MM.1S (cell line): ENCODE data around the gene TNFRSF25.

Experiments
- DNase-seq: peaks from one replicate; pipeline ENCODE4 v3.0.0-alpha.2; 2015
- H2AFZ ChIP-seq: fragments of 300-600 bp; sonication (generic); 2 replicates; pipeline ENCODE4 v1.6.0; 2016; ENCODE audit warnings: antibody characterized with exemption, low read length
- H3F3A ChIP-seq: fragments of 300-600 bp; sonication (generic); 2 replicates; pipeline ENCODE4 v1.6.1; 2016; ENCODE audit warnings: mild to moderate bottlenecking, antibody characterized with exemption, low read length, moderate library complexity, mixed read lengths; ENCODE audit not compliant: insufficient read depth
- H3K27ac ChIP-seq: fragments of 300-600 bp; sonication (generic); 2 replicates; pipeline ENCODE4 v1.5.1; 2016; ENCODE audit warnings: mild to moderate bottlenecking, low read length
- H3K27me3 ChIP-seq: fragments of 300-600 bp; sonication (generic); replicated peaks from 2 replicates; pipeline ENCODE4 v1.6.0; 2016; ENCODE audit warnings: low read length; ENCODE audit not compliant: insufficient read depth
- H3K36me3 ChIP-seq: fragments of 300-600 bp; sonication (generic); replicated peaks from 2 replicates; pipeline ENCODE4 v1.6.1; 2016; ENCODE audit warnings: mild to moderate bottlenecking, low read length, mixed read lengths; ENCODE audit not compliant: insufficient read depth
- H3K4me1 ChIP-seq: fragments of 300-600 bp; sonication (generic); 2 replicates; pipeline ENCODE4 v1.6.1; 2016; ENCODE audit warnings: low read length, mixed read lengths
- H3K4me2 ChIP-seq: fragments of 300-600 bp; sonication (generic); 2 replicates; pipeline ENCODE4 v1.6.0; 2016; ENCODE audit warnings: low read depth, low read length
- H3K4me3 ChIP-seq: fragments of 300-600 bp; sonication (generic); 2 replicates; pipeline ENCODE4 v1.5.1; 2016; ENCODE audit warnings: low read length, mixed read lengths
- H3K79me2 ChIP-seq: fragments of 300-600 bp; sonication (generic); 2 replicates; pipeline ENCODE4 v1.6.1; 2016; ENCODE audit warnings: mixed run types, low read length, mixed read lengths
- H3K9ac ChIP-seq: fragments of 300-600 bp; sonication (generic); 2 replicates; pipeline ENCODE4 v1.6.1; 2016; ENCODE audit warnings: low read length, mixed read lengths
- H3K9me2 ChIP-seq: fragments of 300-600 bp; sonication (generic); replicated peaks from 2 replicates; pipeline ENCODE4 v1.6.1; 2016; ENCODE audit warnings: mild to moderate bottlenecking, low read length, mixed read lengths; ENCODE audit not compliant: insufficient read depth
- H3K9me3 ChIP-seq: fragments of 300-600 bp; sonication (generic); replicated peaks from 2 replicates; pipeline ENCODE4 v1.6.1; 2016; ENCODE audit warnings: mild to moderate bottlenecking, low read length, mixed read lengths; ENCODE audit not compliant: insufficient read depth
- H4K20me1 ChIP-seq: fragments of 300-600 bp; sonication (generic); 2 replicates; pipeline ENCODE4 v1.6.1; 2016; ENCODE audit warnings: mild to moderate bottlenecking, low read length, moderate library complexity, mixed read lengths; ENCODE audit not compliant: insufficient read depth
- EZH2 ChIP-seq: fragments of 300-600 bp; sonication (generic); optimal IDR thresholded peaks from 2 replicates; pipeline ENCODE3; 2017; ENCODE audit warnings: low read depth, mild to moderate bottlenecking, antibody characterized with exemption, low read length, mixed read lengths
- EZH2phosphoT487 ChIP-seq: fragments of 300-600 bp; sonication (generic); IDR thresholded peaks from 2 replicates; pipeline ENCODE4 v1.6.1; 2018; ENCODE audit warnings: antibody characterized with exemption, low read length
- TF ChIP-seq, protein P1 (sequence below): fragments of 300-600 bp; sonication (generic); IDR thresholded peaks from 2 replicates; pipeline ENCODE4 v1.5.1; 2016; ENCODE audit warnings: antibody characterized with exemption, low read length, mixed read lengths

TNFRSF25 gene

GRCh38 chr1:6475381-6476133 lies 9.6 kb upstream of the TNFRSF25 start:
- peak; percentile 65 for DNase-seq
- H4K20me1 ChIP-seq, result no peaks in the 10 kb centered on the region
- H2AFZ ChIP-seq, result 0 out of 2 replicates have a peak overlapping the region, but pooled peaks have one; percentile 9
- no peak overlapping the region for H3K9ac ChIP-seq
- H3K27ac ChIP-seq, result no peak overlapping the region
- peak overlapping the region; percentile 47; the same call in 1 of the 2 replicates for H3K4me2 ChIP-seq
- H3K9me3 ChIP-seq, result no peaks in the 10 kb centered on the region
- H3K36me3 ChIP-seq, result no peaks in the 10 kb centered on the region
- H3K4me3 ChIP-seq, result no peak overlapping the region
- peaks cover 50% of the 10 kb centered on the region for H3K27me3 ChIP-seq
- TF ChIP-seq, protein P1, sequence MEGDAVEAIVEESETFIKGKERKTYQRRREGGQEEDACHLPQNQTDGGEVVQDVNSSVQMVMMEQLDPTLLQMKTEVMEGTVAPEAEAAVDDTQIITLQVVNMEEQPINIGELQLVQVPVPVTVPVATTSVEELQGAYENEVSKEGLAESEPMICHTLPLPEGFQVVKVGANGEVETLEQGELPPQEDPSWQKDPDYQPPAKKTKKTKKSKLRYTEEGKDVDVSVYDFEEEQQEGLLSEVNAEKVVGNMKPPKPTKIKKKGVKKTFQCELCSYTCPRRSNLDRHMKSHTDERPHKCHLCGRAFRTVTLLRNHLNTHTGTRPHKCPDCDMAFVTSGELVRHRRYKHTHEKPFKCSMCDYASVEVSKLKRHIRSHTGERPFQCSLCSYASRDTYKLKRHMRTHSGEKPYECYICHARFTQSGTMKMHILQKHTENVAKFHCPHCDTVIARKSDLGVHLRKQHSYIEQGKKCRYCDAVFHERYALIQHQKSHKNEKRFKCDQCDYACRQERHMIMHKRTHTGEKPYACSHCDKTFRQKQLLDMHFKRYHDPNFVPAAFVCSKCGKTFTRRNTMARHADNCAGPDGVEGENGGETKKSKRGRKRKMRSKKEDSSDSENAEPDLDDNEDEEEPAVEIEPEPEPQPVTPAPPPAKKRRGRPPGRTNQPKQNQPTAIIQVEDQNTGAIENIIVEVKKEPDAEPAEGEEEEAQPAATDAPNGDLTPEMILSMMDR, result peak; percentile 94
- no peak for TF ChIP-seq EZH2phosphoT487
- H3K79me2 ChIP-seq, result no peaks in the 10 kb centered on the region
- H3K9me2 ChIP-seq, result no peaks in the 10 kb centered on the region
- peaks cover 7% of the 10 kb centered on the region; the same call in 1 of the 2 replicates for H3K4me1 ChIP-seq
- no peaks in the 10 kb centered on the region for H3F3A ChIP-seq

GRCh38 chr1:6474815-6475282 lies 8.9 kb upstream of the TNFRSF25 start:
- Histone ChIP-seq H2AFZ (no peak overlapping the region), H3K4me1 (peaks cover 7% of the 10 kb centered on the region; the same call in 1 of the 2 replicates), H3K9me3 (no peaks in the 10 kb centered on the region), H3K4me3 (no peak overlapping the region), H3K27ac (no peak overlapping the region), H3K27me3 (peaks cover 45% of the 10 kb centered on the region), H3K4me2 (no peak overlapping the region), H3K79me2 (no peaks in the 10 kb centered on the region), H3K36me3 (no peaks in the 10 kb centered on the region), H3K9me2 (no peaks in the 10 kb centered on the region), H3K9ac (no peak overlapping the region), H4K20me1 (no peaks in the 10 kb centered on the region), H3F3A (no peaks in the 10 kb centered on the region)
- TF ChIP-seq, protein P1, result no peak
- TF ChIP-seq EZH2phosphoT487, result no peak
- no peak for TF ChIP-seq EZH2
- DNase-seq, result no peak

DNA sequence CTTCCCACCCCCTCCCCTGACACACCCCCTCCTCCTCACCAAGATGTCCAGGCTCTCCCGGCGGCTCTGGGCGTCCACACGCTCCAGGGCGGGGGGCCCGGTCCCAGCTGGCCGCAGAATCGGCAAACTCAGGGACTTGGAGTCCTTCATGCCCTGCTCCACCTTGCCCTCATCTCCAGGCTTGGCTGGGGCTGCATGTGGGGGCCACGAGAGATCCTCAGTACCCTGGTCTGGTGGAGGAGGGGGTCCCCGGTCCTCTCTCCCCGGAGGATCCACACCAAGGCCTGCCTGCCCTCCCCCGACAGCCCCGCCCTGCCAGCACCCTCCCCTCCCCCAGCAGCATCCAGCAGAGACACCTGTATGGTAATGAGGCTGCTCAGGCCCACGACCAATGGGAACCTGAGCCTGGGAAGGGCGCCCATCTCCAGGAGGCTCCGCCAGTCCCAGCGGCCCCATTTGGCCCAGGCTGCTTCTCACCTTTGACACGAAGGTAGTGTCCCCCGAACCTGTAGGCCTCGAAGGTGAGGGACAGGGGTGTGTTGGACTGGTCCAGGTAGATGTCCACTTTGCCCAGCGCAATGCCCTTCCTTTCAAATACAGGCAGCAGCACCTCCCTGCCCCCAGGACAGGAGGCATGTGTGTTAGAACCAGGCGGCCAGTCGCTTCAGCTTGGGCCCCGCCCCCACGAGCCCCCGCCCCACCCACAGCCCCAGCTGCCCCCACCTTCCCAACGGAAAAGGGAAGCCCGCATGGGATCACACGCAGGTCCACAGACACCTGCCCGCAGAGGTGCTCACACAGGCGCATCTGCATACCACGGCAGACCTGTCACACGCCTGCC lies 8.2 kb upstream of the TNFRSF25 start:
- Histone ChIP-seq H3K79me2 (no peaks in the 10 kb centered on the region), H3K27me3 (peaks cover 40% of the 10 kb centered on the region), H2AFZ (no peak overlapping the region), H3K4me2 (no peak overlapping the region), H4K20me1 (no peaks in the 10 kb centered on the region), H3F3A (no peaks in the 10 kb centered on the region), H3K27ac (no peak overlapping the region), H3K9ac (no peak overlapping the region), H3K9me3 (no peaks in the 10 kb centered on the region), H3K36me3 (no peaks in the 10 kb centered on the region), H3K4me3 (no peak overlapping the region), H3K9me2 (no peaks in the 10 kb centered on the region), H3K4me1 (peaks cover 7% of the 10 kb centered on the region; the same call in 1 of the 2 replicates)
- TF ChIP-seq EZH2phosphoT487, result no peak
- TF ChIP-seq EZH2, result no peak
- TF ChIP-seq, protein P1, result no peak
- no peak for DNase-seq
